ENCODE data around the gene LMBRD2.

LMBRD2 gene

DNA sequence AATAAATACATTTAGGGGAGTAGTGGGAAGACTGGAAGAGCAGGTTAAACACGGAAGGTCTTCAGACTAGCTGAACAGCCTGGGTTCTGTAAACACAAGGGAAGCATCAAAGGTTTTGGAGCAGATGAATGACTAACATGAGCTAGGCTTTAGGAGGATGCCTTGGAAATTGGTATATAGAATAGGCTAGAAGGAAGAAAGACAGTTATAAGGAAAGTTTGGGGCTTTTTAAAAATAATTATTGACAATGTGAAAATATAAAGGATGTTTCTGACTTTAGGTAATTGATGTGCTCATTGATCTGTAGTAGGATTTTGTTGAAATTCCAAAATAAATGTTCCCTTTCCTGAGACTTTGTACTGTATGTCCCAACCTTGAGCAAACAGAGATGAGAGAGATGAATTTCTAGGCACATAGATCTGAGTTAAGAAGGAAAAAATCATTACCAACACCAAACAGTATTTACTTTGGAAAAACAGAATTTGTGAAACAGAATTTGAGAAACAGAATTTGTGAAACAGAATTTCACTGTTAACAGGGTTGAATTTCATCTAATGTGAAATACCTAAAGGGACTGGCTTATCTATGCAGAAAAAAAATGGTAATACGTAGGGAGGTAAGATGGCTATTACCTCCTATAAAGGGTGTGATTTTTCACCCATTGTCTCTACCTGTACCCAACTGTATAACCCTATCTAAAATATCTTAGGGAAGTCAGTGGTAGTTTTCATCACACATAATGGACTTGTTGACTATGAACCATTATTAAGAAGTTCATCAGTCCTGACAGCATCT, 29.1 kb upstream of the LMBRD2 start:
- H3K4me3 ChIP-seq (replicated peaks; ENCODE audit: low read depth, low read length), result no peak overlapping the region
- DNase-seq (ENCODE audit: extremely low read depth, low read depth), result no peak
- TF ChIP-seq, protein P1, sequence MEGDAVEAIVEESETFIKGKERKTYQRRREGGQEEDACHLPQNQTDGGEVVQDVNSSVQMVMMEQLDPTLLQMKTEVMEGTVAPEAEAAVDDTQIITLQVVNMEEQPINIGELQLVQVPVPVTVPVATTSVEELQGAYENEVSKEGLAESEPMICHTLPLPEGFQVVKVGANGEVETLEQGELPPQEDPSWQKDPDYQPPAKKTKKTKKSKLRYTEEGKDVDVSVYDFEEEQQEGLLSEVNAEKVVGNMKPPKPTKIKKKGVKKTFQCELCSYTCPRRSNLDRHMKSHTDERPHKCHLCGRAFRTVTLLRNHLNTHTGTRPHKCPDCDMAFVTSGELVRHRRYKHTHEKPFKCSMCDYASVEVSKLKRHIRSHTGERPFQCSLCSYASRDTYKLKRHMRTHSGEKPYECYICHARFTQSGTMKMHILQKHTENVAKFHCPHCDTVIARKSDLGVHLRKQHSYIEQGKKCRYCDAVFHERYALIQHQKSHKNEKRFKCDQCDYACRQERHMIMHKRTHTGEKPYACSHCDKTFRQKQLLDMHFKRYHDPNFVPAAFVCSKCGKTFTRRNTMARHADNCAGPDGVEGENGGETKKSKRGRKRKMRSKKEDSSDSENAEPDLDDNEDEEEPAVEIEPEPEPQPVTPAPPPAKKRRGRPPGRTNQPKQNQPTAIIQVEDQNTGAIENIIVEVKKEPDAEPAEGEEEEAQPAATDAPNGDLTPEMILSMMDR (IDR thresholded peaks at IDR 0.05; ENCODE audit: low read depth, low read length, missing control alignments), result no peak

DNA sequence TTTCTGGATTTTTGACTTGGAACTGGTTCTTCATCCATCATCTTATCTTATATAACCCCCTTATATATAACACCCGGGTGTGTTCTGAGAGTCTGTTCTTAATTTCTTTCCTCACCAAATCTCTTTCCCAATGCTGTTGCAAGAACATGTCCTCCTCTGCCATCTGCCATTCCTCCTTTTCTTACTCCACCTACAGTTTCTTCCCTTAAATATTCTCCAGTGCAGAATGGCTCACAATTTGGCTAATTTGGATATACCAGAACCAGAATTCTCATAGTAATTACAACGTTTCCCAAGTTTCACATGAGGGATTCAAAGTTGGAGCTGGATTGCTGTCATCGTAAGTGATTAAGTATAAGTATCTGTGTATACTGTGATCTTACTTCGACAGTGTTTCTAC, 28.3 kb upstream of the LMBRD2 start:
- DNase-seq (ENCODE audit: extremely low read depth, low read depth), result no peak
- TF ChIP-seq, protein P1 (IDR thresholded peaks at IDR 0.05; ENCODE audit: low read depth, low read length, missing control alignments), result no peak
- H3K4me3 ChIP-seq (replicated peaks; ENCODE audit: low read depth, low read length), result no peak overlapping the region

DNA sequence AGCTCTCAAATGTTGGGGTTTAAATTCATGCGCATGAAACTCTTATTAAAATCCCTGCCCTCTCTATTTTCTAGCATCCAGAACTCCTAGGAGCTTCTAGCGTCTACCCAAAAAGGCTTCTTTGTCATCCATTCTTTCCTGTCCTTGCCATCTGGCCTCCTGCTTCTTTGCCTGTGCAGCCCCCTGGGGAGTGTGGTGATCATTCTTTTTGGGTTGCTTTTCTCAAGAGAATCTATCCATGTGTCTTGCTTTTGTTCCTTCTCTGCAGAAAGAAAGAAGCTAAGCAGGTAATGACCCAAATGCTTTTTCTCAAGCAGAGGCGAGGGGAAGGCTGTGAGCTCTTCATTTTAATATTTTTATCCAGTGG, 26.8 kb upstream of the LMBRD2 start:
- DNase-seq (ENCODE audit: extremely low read depth, low read depth), result no peak

DNA sequence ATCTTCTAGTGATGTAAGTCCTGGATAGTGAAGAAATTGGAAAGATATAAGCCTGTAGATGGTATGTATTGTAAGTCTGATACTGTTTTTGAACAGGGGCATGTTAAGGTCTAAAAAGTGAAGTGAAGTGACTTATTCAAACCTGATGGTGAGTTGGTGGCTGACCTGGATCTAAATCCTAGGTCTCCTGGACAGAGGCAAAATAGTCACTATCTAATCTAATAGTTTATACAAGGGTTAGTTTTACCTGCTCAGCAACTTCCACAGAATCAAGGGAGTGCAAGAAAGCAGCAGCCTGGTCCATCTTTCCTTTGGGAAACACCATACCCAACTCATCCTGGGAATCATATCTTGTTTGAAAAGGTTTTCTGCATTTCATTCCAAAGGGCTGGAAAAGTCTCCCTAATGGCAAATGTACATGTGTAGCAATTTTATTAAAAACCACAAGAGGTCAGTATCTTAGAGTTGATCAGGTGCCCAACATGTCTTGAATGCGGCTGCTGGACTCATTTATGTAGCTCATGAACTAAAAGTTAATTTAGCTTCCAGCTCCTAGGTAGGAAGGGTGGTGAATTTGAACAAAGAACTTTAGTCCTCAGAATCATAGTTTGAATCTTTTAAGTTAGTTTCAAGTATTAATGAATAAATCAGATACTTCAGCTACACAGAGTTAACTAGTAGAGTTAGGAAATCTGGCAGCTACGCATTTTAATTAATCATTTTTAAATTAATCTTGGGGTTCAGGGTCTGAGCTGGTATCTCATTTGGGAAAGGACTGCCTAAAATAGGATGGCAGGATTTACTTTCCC, 26.2 kb upstream of the LMBRD2 start:
- no peak overlapping the region for H3K4me3 ChIP-seq (replicated peaks; ENCODE audit: low read depth, low read length)
- peak; percentile 26 for DNase-seq (ENCODE audit: extremely low read depth, low read depth)
- TF ChIP-seq, protein P1 (IDR thresholded peaks at IDR 0.05; ENCODE audit: low read depth, low read length, missing control alignments), result peak; percentile 39

More for the DNA sequence above, 26.8 kb upstream of the LMBRD2 start:
- H3K4me3 ChIP-seq (replicated peaks; ENCODE audit: low read depth, low read length), result no peak overlapping the region
- TF ChIP-seq, protein P1 (IDR thresholded peaks at IDR 0.05; ENCODE audit: low read depth, low read length, missing control alignments), result no peak

DNA sequence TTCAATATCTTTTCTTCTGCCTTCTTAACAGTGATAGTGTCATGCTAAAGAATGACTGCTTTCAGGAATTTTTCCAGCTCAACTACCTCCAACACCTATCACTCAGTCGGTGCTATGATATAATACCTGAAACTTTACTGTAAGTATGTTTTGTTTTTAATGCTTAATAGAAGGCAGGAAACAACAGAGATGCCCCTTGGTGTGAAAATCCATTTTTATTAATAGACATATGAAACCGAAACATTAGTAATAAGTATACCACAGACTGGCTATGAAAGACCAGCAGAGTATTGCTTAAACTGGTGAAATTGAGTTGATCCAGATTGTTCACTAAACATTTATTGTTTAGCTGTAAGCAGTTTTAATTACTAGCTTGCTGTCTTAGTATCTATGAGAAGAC, 25.5 kb upstream of the LMBRD2 start:
- no peak for DNase-seq (ENCODE audit: extremely low read depth, low read depth)
- TF ChIP-seq, protein P1 (IDR thresholded peaks at IDR 0.05; ENCODE audit: low read depth, low read length, missing control alignments), result no peak
- no peak overlapping the region for H3K4me3 ChIP-seq (replicated peaks; ENCODE audit: low read depth, low read length)

DNA sequence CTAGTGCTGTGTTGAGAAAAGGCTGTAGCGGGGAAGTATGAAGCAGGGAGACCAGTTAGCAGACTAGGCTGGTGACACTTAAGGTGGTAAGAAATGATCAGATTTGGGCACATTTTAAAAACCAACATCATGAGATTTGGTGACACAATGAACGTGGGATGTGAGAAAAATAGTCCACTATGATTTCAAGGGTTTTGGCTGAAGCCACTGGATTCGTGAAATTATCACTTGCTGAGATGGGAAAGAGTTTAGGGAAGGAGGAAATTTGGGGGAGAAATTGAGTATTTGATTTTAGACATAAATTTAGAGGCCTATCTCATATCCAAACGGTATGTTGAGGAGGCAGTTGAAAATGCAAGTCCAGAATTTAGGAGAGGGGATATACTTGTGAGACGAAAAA, 23.4 kb upstream of the LMBRD2 start:
- DNase-seq (ENCODE audit: extremely low read depth, low read depth), result no peak
- TF ChIP-seq, protein P1 (IDR thresholded peaks at IDR 0.05; ENCODE audit: low read depth, low read length, missing control alignments), result no peak
- no peak overlapping the region for H3K4me3 ChIP-seq (replicated peaks; ENCODE audit: low read depth, low read length)
